Tibial nerve (tissue), 4 donors: ENCODE data around the gene LRG1. TPM values are rescaled to one million over a fixed set of nuclear protein-coding genes. Genes with fewer than 3 reads are reported as not detected.

Source experiments
- DNase-seq, 2 donors: peaks; one replicate each; pipeline ENCODE4 v3.0.0-alpha.2; 2019; ENCODE audit warnings: low spot score in 2 of 2
- H3K27ac ChIP-seq, 4 donors: fragments of 200-600 bp; sonication (generic) in 3 of 4; one replicate each; pipeline ENCODE4 v1.5.1; 2017 to 2019; ENCODE audit warnings: mild to moderate bottlenecking in 1 of 4
- H3K27me3 ChIP-seq, 2 donors: fragments of 200-600 bp; sonication (generic) in 1 of 2; one replicate each; pipeline versions ENCODE4 v1.5.1 to v1.6.0; 2017 to 2019
- H3K36me3 ChIP-seq, 3 donors: fragments of 200-600 bp; sonication (generic); one replicate each; pipeline ENCODE4 v1.5.1; 2018 to 2019
- H3K4me1 ChIP-seq, 4 donors: fragments of 200-600 bp; sonication (generic) in 3 of 4; one replicate each; pipeline ENCODE4 v1.5.1; 2017 to 2019
- H3K4me3 ChIP-seq, 4 donors: fragments of 200-600 bp; sonication (generic) in 3 of 4; one replicate each; pipeline ENCODE4 v1.5.1; 2017 to 2019; ENCODE audit warnings: mild to moderate bottlenecking in 1 of 4, moderate library complexity in 1 of 4
- H3K9me3 ChIP-seq, 4 donors: fragments of 200-600 bp; sonication (generic) in 3 of 4; one replicate each; pipeline ENCODE4 v1.5.1; 2017 to 2019
- EP300 ChIP-seq, 2 donors: sonication (generic); formaldehyde crosslinking; IDR thresholded peaks; one replicate each; pipeline ENCODE4 v1.6.1; 2017; ENCODE audit warnings: antibody characterized with exemption in 2 of 2, mild to moderate bottlenecking in 1 of 2
- POLR2A ChIP-seq, 2 donors: fragments of 450-650 bp; IDR thresholded peaks; one replicate each; pipeline ENCODE4 v1.6.1; 2017; ENCODE audit warnings: antibody characterized with exemption in 2 of 2, mild to moderate bottlenecking in 2 of 2, moderate library complexity in 2 of 2
- WGBS, 2 donors: methylation state at CpG; one replicate each; pipeline ENCODE4 v1.1.5; 2018; 5-methylcytosine and 5-hydroxymethylcytosine counted together
- total RNA-seq, 4 donors: library from RNA; depleted of rRNA; stranded (reverse); fragments of >200 nt; gene quantifications; one replicate each; pipeline ENCODE4 v1.1.0, GENCODE V29; 2016
- TF ChIP-seq, protein P1 (sequence below), 5 experiments: fragments of 200-600 bp in 3 of 5; fragments of 450-650 bp in 2 of 5; sonication (generic) in 3 of 5; IDR thresholded peaks; one replicate each; pipeline ENCODE4 v1.5.1; 2016 to 2019; ENCODE audit warnings: antibody characterized with exemption in 5 of 5, mild to moderate bottlenecking in 3 of 5, moderate library complexity in 2 of 5

Gene LRG1
- total RNA-seq, 4 donors from 2014 or later: 0.66 to 2.5 (median 1.4) TPM

GRCh38 chr19:4553092-4553695 is 13.4 kb upstream of the LRG1 start:
- no peak overlapping the region for H3K4me3 ChIP-seq
- peaks cover 0 to 3% (median 0%) of the 10 kb centered on the region in 4 donors for H3K4me1 ChIP-seq
- H3K36me3 ChIP-seq: no peaks in the 10 kb centered on the region
- H3K27me3 ChIP-seq: peaks cover 0 to 15% of the 10 kb centered on the region in 2 donors
- TF ChIP-seq, protein P1, sequence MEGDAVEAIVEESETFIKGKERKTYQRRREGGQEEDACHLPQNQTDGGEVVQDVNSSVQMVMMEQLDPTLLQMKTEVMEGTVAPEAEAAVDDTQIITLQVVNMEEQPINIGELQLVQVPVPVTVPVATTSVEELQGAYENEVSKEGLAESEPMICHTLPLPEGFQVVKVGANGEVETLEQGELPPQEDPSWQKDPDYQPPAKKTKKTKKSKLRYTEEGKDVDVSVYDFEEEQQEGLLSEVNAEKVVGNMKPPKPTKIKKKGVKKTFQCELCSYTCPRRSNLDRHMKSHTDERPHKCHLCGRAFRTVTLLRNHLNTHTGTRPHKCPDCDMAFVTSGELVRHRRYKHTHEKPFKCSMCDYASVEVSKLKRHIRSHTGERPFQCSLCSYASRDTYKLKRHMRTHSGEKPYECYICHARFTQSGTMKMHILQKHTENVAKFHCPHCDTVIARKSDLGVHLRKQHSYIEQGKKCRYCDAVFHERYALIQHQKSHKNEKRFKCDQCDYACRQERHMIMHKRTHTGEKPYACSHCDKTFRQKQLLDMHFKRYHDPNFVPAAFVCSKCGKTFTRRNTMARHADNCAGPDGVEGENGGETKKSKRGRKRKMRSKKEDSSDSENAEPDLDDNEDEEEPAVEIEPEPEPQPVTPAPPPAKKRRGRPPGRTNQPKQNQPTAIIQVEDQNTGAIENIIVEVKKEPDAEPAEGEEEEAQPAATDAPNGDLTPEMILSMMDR (IDR thresholded peaks at IDR 0.05): no peak
- no peak for TF ChIP-seq EP300 (IDR thresholded peaks at IDR 0.05)
- TF ChIP-seq POLR2A (IDR thresholded peaks at IDR 0.05): no peak
- no peak for DNase-seq
- no peaks in the 10 kb centered on the region for H3K9me3 ChIP-seq
- no peak overlapping the region for H3K27ac ChIP-seq

- Histone ChIP-seq H3K36me3 (no peaks in the 10 kb centered on the region), H3K27ac (no peak overlapping the region), H3K9me3 (no peaks in the 10 kb centered on the region), H3K27me3 (peaks cover 0 to 8% of the 10 kb centered on the region in 2 donors), H3K4me1 (no peaks in the 10 kb centered on the region), H3K4me3 (no peak overlapping the region)
- no peak for DNase-seq
- WGBS, 2 donors: 89 to 93% methylated on average over 5 to 18 of the region's 18 CpGs
- TF ChIP-seq, protein P1 (IDR thresholded peaks at IDR 0.05): no peak
- TF ChIP-seq EP300 (IDR thresholded peaks at IDR 0.05): no peak
- TF ChIP-seq POLR2A (IDR thresholded peaks at IDR 0.05): no peak
Observed at GRCh38 chr19:4552525-4552819, 12.6 kb upstream of the LRG1 start.

- H3K4me1 ChIP-seq: no peaks in the 10 kb centered on the region
- no peaks in the 10 kb centered on the region for H3K36me3 ChIP-seq
- H3K4me3 ChIP-seq: no peak overlapping the region
- H3K27ac ChIP-seq: no peak overlapping the region
- TF ChIP-seq, protein P1 (IDR thresholded peaks at IDR 0.05): no peak
- no peak for TF ChIP-seq EP300 (IDR thresholded peaks at IDR 0.05)
- no peak for TF ChIP-seq POLR2A (IDR thresholded peaks at IDR 0.05)
- WGBS, 2 donors: 84 to 88% methylated on average over 18 to 26 of the region's 26 CpGs
- peaks cover 0 to 7% of the 10 kb centered on the region in 2 donors for H3K27me3 ChIP-seq
- no peaks in the 10 kb centered on the region for H3K9me3 ChIP-seq
- DNase-seq: no peak
Observed at GRCh38 chr19:4550479-4551050, 10.7 kb upstream of the LRG1 start.

DNA sequence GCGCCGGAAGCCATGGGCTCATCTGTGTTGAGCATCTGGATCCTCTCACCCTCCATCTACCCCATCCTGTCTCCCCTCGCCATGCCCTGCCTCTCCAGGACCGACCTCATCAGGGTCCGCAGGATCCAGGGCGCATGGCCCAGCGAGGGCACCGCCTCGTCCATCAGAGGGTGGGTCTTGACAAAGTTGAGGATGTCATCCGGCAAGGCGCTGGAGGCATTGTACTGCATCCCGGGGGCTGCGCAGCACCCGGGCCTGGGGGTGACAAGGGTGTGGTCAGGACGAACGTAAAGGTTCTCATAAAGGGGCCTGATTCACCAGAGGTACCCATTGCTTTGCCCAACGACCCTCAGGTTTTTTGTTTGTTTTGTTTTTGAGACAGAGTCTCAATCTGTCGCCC is 10.2 kb upstream of the LRG1 start:
- no peaks in the 10 kb centered on the region for H3K36me3 ChIP-seq
- TF ChIP-seq EP300 (IDR thresholded peaks at IDR 0.05) (no peak), POLR2A (IDR thresholded peaks at IDR 0.05) (no peak)
- TF ChIP-seq, protein P1 (IDR thresholded peaks at IDR 0.05): no peak
- no peaks in the 10 kb centered on the region for H3K4me1 ChIP-seq
- no peak overlapping the region for H3K4me3 ChIP-seq
- DNase-seq: no peak
- no peak overlapping the region for H3K27ac ChIP-seq
- no peaks in the 10 kb centered on the region for H3K9me3 ChIP-seq
- 92% methylated on average over 18 of the region's 18 CpGs for WGBS, 2 donors
- peaks cover 0 to 7% of the 10 kb centered on the region in 2 donors for H3K27me3 ChIP-seq

GRCh38 chr19:4548238-4548584 is 8.4 kb upstream of the LRG1 start:
- Histone ChIP-seq H3K27ac (no peak overlapping the region), H3K36me3 (no peaks in the 10 kb centered on the region), H3K9me3 (no peaks in the 10 kb centered on the region), H3K27me3 (peaks cover 0 to 7% of the 10 kb centered on the region in 2 donors), H3K4me3 (no peak overlapping the region), H3K4me1 (peaks cover 0 to 3% (median 0%) of the 10 kb centered on the region in 4 donors)
- WGBS, 2 donors: 84 to 94% methylated on average over 3 to 14 of the region's 14 CpGs
- TF ChIP-seq POLR2A (IDR thresholded peaks at IDR 0.05): no peak
- TF ChIP-seq, protein P1 (IDR thresholded peaks at IDR 0.05): no peak
- no peak for TF ChIP-seq EP300 (IDR thresholded peaks at IDR 0.05)
- DNase-seq: no peak
